ENCODE data around the gene TBC1D14.

- TF ChIP-seq, protein P1, sequence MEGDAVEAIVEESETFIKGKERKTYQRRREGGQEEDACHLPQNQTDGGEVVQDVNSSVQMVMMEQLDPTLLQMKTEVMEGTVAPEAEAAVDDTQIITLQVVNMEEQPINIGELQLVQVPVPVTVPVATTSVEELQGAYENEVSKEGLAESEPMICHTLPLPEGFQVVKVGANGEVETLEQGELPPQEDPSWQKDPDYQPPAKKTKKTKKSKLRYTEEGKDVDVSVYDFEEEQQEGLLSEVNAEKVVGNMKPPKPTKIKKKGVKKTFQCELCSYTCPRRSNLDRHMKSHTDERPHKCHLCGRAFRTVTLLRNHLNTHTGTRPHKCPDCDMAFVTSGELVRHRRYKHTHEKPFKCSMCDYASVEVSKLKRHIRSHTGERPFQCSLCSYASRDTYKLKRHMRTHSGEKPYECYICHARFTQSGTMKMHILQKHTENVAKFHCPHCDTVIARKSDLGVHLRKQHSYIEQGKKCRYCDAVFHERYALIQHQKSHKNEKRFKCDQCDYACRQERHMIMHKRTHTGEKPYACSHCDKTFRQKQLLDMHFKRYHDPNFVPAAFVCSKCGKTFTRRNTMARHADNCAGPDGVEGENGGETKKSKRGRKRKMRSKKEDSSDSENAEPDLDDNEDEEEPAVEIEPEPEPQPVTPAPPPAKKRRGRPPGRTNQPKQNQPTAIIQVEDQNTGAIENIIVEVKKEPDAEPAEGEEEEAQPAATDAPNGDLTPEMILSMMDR (conservative IDR thresholded peaks at IDR 0.05; ENCODE audit: low read depth, low read length): no peak
- no peak for TF ChIP-seq EZH2 (IDR thresholded peaks at IDR 0.05; ENCODE audit: borderline replicate concordance, low read depth, low read length, poor library complexity, severe bottlenecking)
Observed at GRCh38 chr4:7014815-7015214, 105.2 kb downstream of the TBC1D14 start.
